ENCODE results near the gene CYTH2. TPM values are rescaled to one million over a fixed set of nuclear protein-coding genes. Genes with fewer than 3 reads are reported as not detected.

CYTH2 gene
- polyA plus RNA-seq, 2 of the 4 experiments (the other 2 are of a cell fraction): 33.4 to 50.5 TPM

GRCh38 chr19:48510421-48511268 lies 41.5 kb downstream of the CYTH2 start:
- ChIA-PET CTCF (interaction anchor here (1.1 to 9.6 kb wide), 10 partner anchors 8 to 98 kb away, joined by 3 to 618 read pairs (median 18); partner anchors contain the start of gene SPACA4), POLR2A (interaction anchor here (0.6 to 1.1 kb wide), 3 partner anchors 23 to 109 kb away, joined by 3 read pairs; partner anchors contain the start of gene SPHK2)
- Histone ChIP-seq H3K27ac (peak overlapping the region; percentile 56 to 92), H3K9me3 (no peaks in the 10 kb centered on the region), H3K4me3 (peak overlapping the region; percentile 34), H3K4me2 (peak overlapping the region; percentile 86), H3K4me1 (peaks cover 29% of the 10 kb centered on the region)
- TF ChIP-seq ELK1 (IDR thresholded peaks at IDR 0.05; ENCODE audit: low read depth, low read length): no peak
- TF ChIP-seq CHD2 (IDR thresholded peaks at IDR 0.05; ENCODE audit: low read length, partially characterized antibody): peak; percentile 42
- TF ChIP-seq EHMT2 (IDR thresholded peaks at IDR 0.05; ENCODE audit: low read depth): no peak
- TF ChIP-seq NFE2L2 (conservative IDR thresholded peaks at IDR 0.05; ENCODE audit: low read length): 0 out of 2 replicates have a peak, but pooled peaks have one; percentile 12
- DNase-seq (ENCODE audit: low read depth in 1 of 2, low spot score in 1 of 2): peak in 1 of 2 experiments; percentile 77
- no peak for FAIRE-seq
- peak; percentile 37 to 67; a peak in 5 of 6 replicates for ATAC-seq
- WGBS (ENCODE audit: missing lambda C conversion rate): 32% methylated on average over 22 of the region's 24 CpGs

GRCh38 chr19:48511321-48511731 lies 42.2 kb downstream of the CYTH2 start:
- ATAC-seq: peak; percentile 1 to 16; a peak in 3 of 6 replicates

More at GRCh38 chr19:48511321-48511731, 42.2 kb downstream of the CYTH2 start:
- FAIRE-seq (no peak), DNase-seq (ENCODE audit: low read depth in 1 of 2, low spot score in 1 of 2) (no peak)
- peak overlapping the region; percentile 86 for H3K4me2 ChIP-seq
- ChIA-PET POLR2A (interaction anchor here (1.0 to 1.1 kb wide), 2 partner anchors 24 to 108 kb away, joined by 3 read pairs; partner anchors contain the start of gene SPHK2), CTCF (interaction anchor here (1.3 to 10.2 kb wide), 6 partner anchors 21 to 97 kb away, joined by 5 to 618 read pairs (median 96); partner anchors contain the start of gene SPACA4)
- WGBS (ENCODE audit: missing lambda C conversion rate): 43% methylated on average over 10 of the region's 32 CpGs
- H3K9me3 ChIP-seq: no peaks in the 10 kb centered on the region
- H3K27ac ChIP-seq: peak overlapping the region; percentile 56 to 92
- no peak for TF ChIP-seq E2F6 (IDR thresholded peaks at IDR 0.05; ENCODE audit: borderline replicate concordance, low read depth)
- TF ChIP-seq HDAC2 (IDR thresholded peaks at IDR 0.05): no peak
- no peak for TF ChIP-seq CBX8 (IDR thresholded peaks at IDR 0.05)
- no peak for TF ChIP-seq EHMT2 (IDR thresholded peaks at IDR 0.05; ENCODE audit: low read depth)
- TF ChIP-seq POLR2AphosphoS2 (conservative IDR thresholded peaks at IDR 0.05; ENCODE audit: low read length): no peak
- TF ChIP-seq SMC3 (IDR thresholded peaks at IDR 0.05): no peak
- no peak for TF ChIP-seq ELK1 (IDR thresholded peaks at IDR 0.05; ENCODE audit: low read depth, low read length)
- TF ChIP-seq TP53 (CRISPR knock-in tag; IDR thresholded peaks at IDR 0.05): no peak
- TF ChIP-seq TFCP2L1 (CRISPR knock-in tag; IDR thresholded peaks at IDR 0.05): no peak
- TF ChIP-seq ESRRA (IDR thresholded peaks at IDR 0.05; ENCODE audit: borderline replicate concordance, low read length): no peak
- no peak for TF ChIP-seq BHLHE40 (IDR thresholded peaks at IDR 0.05; ENCODE audit: low read depth, low read length)
- TF ChIP-seq NPAS2 (CRISPR knock-in tag; IDR thresholded peaks at IDR 0.05; ENCODE audit: borderline replicate concordance): no peak
- no peak for TF ChIP-seq MAZ (IDR thresholded peaks at IDR 0.05; ENCODE audit: borderline replicate concordance, low read depth, low read length)
- TF ChIP-seq REST (IDR thresholded peaks at IDR 0.05): no peak
- TF ChIP-seq PHF8 (IDR thresholded peaks at IDR 0.05; ENCODE audit: borderline replicate concordance, low read depth): no peak
- TF ChIP-seq NR3C1 (IDR thresholded peaks at IDR 0.05): no peak
- TF ChIP-seq JUNB (IDR thresholded peaks at IDR 0.05): no peak
- no peak for TF ChIP-seq EHF (CRISPR knock-in tag; IDR thresholded peaks at IDR 0.05)
- peaks cover 30% of the 10 kb centered on the region for H3K4me1 ChIP-seq
- H3K4me3 ChIP-seq: peak overlapping the region; percentile 34

Measured in A549 (cell line).